Prostate gland (tissue), 2 donors: ENCODE measurements around the gene TSHZ2. TPM values are rescaled to one million over a fixed set of nuclear protein-coding genes. Genes with fewer than 3 reads are reported as not detected.

ENCODE experiments used
- DNase-seq: peaks from one replicate; pipeline ENCODE4 v3.0.0-alpha.2; 2019; ENCODE audit warnings: low spot score
- H3K27ac ChIP-seq, 2 donors: fragments of 200-600 bp; sonication (generic); 2 replicates each; pipeline ENCODE4 v1.5.1; 2017 to 2019
- H3K27me3 ChIP-seq: fragments of 200-600 bp; sonication (generic); replicated peaks from 2 replicates; pipeline ENCODE4 v1.5.1; 2019; ENCODE audit not compliant: insufficient read depth
- H3K36me3 ChIP-seq, 2 donors: fragments of 200-600 bp; sonication (generic); 1 replicate in 1 of 2; 2 replicates in 1 of 2; pipeline versions ENCODE4 v1.5.1 to v1.8.1; 2017 to 2019
- H3K4me1 ChIP-seq: fragments of 200-600 bp; sonication (generic); replicated peaks from 2 replicates; pipeline ENCODE4 v1.5.1; 2019
- H3K4me3 ChIP-seq, 2 donors: fragments of 200-600 bp; sonication (generic); 2 replicates each; pipeline ENCODE4 v1.5.1; 2017 to 2019
- H3K9me3 ChIP-seq: fragments of 200-600 bp; sonication (generic); 2 replicates; pipeline ENCODE4 v1.5.1; 2017
- POLR2A ChIP-seq: fragments of 450-650 bp; IDR thresholded peaks from one replicate; pipeline ENCODE4 v1.6.1; 2016; ENCODE audit warnings: antibody characterized with exemption, mild to moderate bottlenecking
- POLR2AphosphoS5 ChIP-seq: sonication (generic); formaldehyde crosslinking; IDR thresholded peaks from one replicate; pipeline ENCODE4 v1.6.1; 2017; ENCODE audit warnings: antibody characterized with exemption
- WGBS: methylation state at CpG from one replicate; pipeline ENCODE4 v1.1.5; 2018; 5-methylcytosine and 5-hydroxymethylcytosine counted together
- intact Hi-C: fragments of 100-400 bp; cut with DNase I; formaldehyde crosslinking; loops from one replicate; pipeline ENCODE4 v1.14.2; 2022
- total RNA-seq, 2 donors: library from RNA; depleted of rRNA; stranded (reverse); fragments of >200 nt; gene quantifications; one replicate each; pipeline ENCODE4 v1.1.0, GENCODE V29; 2016
- TF ChIP-seq, protein P1 (sequence below), 4 experiments: fragments of 200-600 bp in 2 of 4; fragments of 450-650 bp in 2 of 4; sonication (generic) in 2 of 4; IDR thresholded peaks; 1 replicate in 3 of 4; 2 replicates in 1 of 4; pipeline ENCODE4 v1.5.1; 2016 to 2019; ENCODE audit warnings: antibody characterized with exemption in 4 of 4, mild to moderate bottlenecking in 2 of 4, moderate library complexity in 2 of 4

Gene TSHZ2
- total RNA-seq, 2 donors from 2014 or later, result 9.8 to 35.1 TPM

DNA sequence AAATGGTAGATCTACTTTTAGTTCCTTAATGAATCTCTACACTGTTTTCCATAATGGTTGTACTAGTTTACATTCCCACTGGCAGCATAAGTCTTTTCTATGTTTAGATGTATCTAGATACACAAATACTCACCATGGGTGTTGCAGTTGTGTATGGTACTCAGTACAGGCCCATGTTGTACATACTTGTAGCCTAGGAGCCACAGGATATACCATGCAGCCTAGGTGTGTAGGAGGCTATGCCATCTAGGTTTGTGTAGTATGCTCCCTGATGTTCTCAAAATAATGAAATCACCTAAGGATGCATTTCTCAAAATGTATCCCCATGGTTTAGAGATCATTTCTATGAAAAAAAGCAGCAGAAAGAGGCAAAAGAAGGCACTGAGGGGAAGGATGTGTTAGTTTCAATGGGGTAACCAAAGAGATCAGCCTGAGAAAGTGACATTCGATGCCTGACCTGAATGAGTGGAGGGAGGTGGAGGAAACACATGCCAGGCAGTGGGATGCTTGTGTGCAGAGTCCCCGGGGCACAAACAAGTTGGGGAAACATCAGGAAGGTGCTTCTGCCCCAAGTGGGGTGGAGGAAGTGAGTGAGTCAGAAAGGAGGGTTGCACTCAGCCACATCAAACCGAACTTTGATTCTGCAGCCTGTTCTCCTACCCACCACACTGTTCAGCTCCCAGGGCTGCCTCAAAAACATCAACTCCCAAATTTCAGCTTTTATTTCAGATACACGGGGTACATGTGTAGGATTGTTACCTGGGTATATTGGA lies 430.3 kb downstream of the TSHZ2 start:
- no peaks in the 10 kb centered on the region for H3K9me3 ChIP-seq
- no peaks in the 10 kb centered on the region for H3K4me1 ChIP-seq
- H3K27me3 ChIP-seq, result no peaks in the 10 kb centered on the region
- H3K36me3 ChIP-seq, result no peaks in the 10 kb centered on the region
- DNase-seq, result no peak
- H3K27ac ChIP-seq, result no peak overlapping the region
- TF ChIP-seq POLR2AphosphoS5 (no peak), POLR2A (no peak)
- TF ChIP-seq, protein P1, sequence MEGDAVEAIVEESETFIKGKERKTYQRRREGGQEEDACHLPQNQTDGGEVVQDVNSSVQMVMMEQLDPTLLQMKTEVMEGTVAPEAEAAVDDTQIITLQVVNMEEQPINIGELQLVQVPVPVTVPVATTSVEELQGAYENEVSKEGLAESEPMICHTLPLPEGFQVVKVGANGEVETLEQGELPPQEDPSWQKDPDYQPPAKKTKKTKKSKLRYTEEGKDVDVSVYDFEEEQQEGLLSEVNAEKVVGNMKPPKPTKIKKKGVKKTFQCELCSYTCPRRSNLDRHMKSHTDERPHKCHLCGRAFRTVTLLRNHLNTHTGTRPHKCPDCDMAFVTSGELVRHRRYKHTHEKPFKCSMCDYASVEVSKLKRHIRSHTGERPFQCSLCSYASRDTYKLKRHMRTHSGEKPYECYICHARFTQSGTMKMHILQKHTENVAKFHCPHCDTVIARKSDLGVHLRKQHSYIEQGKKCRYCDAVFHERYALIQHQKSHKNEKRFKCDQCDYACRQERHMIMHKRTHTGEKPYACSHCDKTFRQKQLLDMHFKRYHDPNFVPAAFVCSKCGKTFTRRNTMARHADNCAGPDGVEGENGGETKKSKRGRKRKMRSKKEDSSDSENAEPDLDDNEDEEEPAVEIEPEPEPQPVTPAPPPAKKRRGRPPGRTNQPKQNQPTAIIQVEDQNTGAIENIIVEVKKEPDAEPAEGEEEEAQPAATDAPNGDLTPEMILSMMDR (IDR thresholded peaks at IDR 0.05), result no peak
- 93% methylated on average over 4 of the region's 4 CpGs for WGBS
- intact Hi-C loops, result no loop called here
- no peak overlapping the region for H3K4me3 ChIP-seq

DNA sequence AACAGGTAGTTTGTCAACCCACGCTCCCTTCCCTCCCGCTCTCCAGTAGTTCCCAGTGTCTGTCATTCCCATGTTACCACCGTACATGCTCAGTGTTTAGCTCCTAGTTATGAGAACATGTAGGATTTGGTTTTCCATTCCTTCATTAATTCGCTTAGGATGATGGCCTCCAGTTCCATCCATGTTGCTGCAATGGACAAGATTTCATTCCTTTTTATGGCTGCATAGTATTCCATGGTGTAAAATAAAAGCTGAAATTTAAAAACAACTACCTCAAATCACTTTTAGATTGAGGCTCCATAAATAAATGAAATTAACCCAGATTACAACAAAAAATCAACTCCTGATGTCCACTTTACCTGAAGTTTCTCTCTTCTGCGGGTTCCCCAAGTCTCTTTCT lies 430.9 kb downstream of the TSHZ2 start:
- no peak for TF ChIP-seq POLR2A
- TF ChIP-seq, protein P1 (IDR thresholded peaks at IDR 0.05), result no peak
- no peak for TF ChIP-seq POLR2AphosphoS5
- no peaks in the 10 kb centered on the region for H3K27me3 ChIP-seq
- no peak overlapping the region for H3K27ac ChIP-seq
- WGBS, result 95% methylated on average over 5 of the region's 5 CpGs
- intact Hi-C loops, result no loop called here
- H3K9me3 ChIP-seq, result no peaks in the 10 kb centered on the region
- no peak overlapping the region for H3K4me3 ChIP-seq
- no peaks in the 10 kb centered on the region for H3K4me1 ChIP-seq
- no peak for DNase-seq
- H3K36me3 ChIP-seq, result no peaks in the 10 kb centered on the region

DNA sequence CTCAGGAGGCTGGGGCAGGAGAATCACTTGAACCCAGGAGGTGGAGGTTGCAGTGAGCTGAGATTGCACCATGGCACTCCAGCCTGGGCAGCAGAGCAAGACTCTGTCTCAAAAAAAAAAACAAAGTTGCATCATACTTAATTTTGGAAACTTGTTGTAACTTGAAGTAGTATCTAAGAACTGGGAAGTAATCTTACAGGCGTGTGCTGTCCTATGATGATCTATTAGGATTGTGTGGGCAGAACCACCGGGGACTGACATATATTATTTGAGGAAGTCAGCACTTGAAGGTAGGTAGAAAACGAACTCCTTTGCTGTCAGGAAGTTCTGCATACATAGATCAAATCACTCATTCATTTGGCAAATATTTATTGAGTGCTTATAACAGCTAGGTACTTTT lies 433.0 kb downstream of the TSHZ2 start:
- H3K4me1 ChIP-seq, result no peaks in the 10 kb centered on the region
- H3K4me3 ChIP-seq, result no peak overlapping the region
- intact Hi-C loops, result no loop called here
- no peaks in the 10 kb centered on the region for H3K27me3 ChIP-seq
- no peak for DNase-seq
- TF ChIP-seq, protein P1 (IDR thresholded peaks at IDR 0.05), result no peak
- TF ChIP-seq POLR2AphosphoS5 (no peak), POLR2A (no peak)
- no peaks in the 10 kb centered on the region for H3K36me3 ChIP-seq
- H3K27ac ChIP-seq, result no peak overlapping the region
- no peaks in the 10 kb centered on the region for H3K9me3 ChIP-seq
- WGBS, result 62% methylated on average over 3 of the region's 3 CpGs

DNA sequence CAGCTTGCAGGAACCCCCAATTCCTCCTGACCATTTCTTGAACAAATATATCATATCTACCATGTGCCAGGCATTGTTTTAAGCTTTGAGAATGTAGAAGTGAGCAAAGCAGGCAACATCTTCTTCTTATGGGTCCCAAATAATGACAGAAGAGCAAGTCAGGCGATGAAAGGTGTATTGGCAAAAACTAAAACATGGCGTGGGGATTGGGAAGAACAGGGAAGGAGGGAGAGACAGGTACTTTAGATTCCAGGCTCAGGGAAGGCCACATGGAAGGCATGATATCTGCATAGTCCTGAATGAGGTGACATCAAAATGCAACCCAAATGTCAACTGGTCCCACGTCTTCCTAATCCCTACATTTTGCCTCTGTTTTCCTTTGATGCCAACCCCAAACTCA lies 434.4 kb downstream of the TSHZ2 start:
- 94% methylated on average over 3 of the region's 3 CpGs for WGBS
- Histone ChIP-seq H3K36me3 (no peaks in the 10 kb centered on the region), H3K9me3 (no peaks in the 10 kb centered on the region), H3K27me3 (no peaks in the 10 kb centered on the region), H3K4me3 (no peak overlapping the region), H3K27ac (no peak overlapping the region), H3K4me1 (no peaks in the 10 kb centered on the region)
- no peak for DNase-seq
- intact Hi-C loops, result no loop called here
- TF ChIP-seq, protein P1 (IDR thresholded peaks at IDR 0.05), result no peak
- no peak for TF ChIP-seq POLR2A
- TF ChIP-seq POLR2AphosphoS5, result no peak
